ENCODE data around the gene TPM3. TPM values are rescaled to one million over a fixed set of nuclear protein-coding genes. Genes with fewer than 3 reads are reported as not detected.

TPM3 gene
- total and polyA plus RNA-seq, 9 of the 15 experiments (the other 6 are each of a cell fraction or from before 2014, with no cell fraction given): 202 to 604 (median 421) TPM

DNA sequence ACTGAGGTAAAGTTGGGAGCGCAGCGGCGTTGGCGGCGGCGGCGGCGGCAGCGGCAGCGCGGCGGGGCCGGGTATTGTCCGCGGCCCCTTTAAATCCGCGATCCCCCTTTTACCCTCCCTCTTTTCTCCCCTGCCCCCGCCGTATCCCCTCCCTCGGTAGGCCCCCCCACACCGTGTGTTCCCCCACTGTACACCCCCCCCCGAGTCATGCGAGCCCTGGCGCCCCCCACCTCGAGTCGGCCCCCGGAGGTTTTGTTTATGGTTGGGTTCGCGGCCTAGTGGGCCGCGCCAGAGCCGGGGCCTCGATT is 29.0 kb upstream of the TPM3 start (continued):
- no peak for TF ChIP-seq NR2C2 (CRISPR knock-in tag; IDR thresholded peaks at IDR 0.05)
- no peak; the same call in 1 of the 2 replicates for TF ChIP-seq NR2C2 (tag; IDR thresholded peaks at IDR 0.05)
- TF ChIP-seq MTF1 (CRISPR knock-in tag; IDR thresholded peaks at IDR 0.05; ENCODE audit: borderline replicate concordance): no peak
- TF ChIP-seq PHF8 (IDR thresholded peaks at IDR 0.05; ENCODE audit: borderline replicate concordance, low read length): peak; percentile 39
- TF ChIP-seq PRMT5 (CRISPR knock-in tag; IDR thresholded peaks at IDR 0.05): peak; percentile 91; the same call in 1 of the 2 replicates
- peak; percentile 61; the same call in 1 of the 2 replicates for TF ChIP-seq ZNF644 (tag; IDR thresholded peaks at IDR 0.05; ENCODE audit: low read depth)
- peak; percentile 42; the same call in 1 of the 2 replicates for TF ChIP-seq CUX1 (CRISPR knock-in tag; IDR thresholded peaks at IDR 0.05)

All from K562 (cell line).